Uterus (tissue), 2 donors: ENCODE measurements around the gene HMGXB3.

Source experiments
- CTCF ChIP-seq, 4 experiments: fragments of 200-600 bp in 2 of 4; fragments of 450-650 bp in 2 of 4; sonication (generic) in 2 of 4; IDR thresholded peaks; one replicate each; pipeline ENCODE4 v1.5.1; 2016 to 2019; ENCODE audit warnings: antibody characterized with exemption in 4 of 4, mild to moderate bottlenecking in 2 of 4, moderate library complexity in 1 of 4
- POLR2A ChIP-seq, 2 donors: fragments of 450-650 bp; IDR thresholded peaks; one replicate each; pipeline ENCODE4 v1.6.1; 2016; ENCODE audit warnings: antibody characterized with exemption in 2 of 2, mild to moderate bottlenecking in 1 of 2, moderate library complexity in 1 of 2

- TF ChIP-seq CTCF (IDR thresholded peaks at IDR 0.05) (no peak), POLR2A (IDR thresholded peaks at IDR 0.05) (no peak)
These were observed 53.3 kb downstream of the HMGXB3 start for GRCh38 chr5:150053713-150054392.
